ENCODE data around the gene CER1.

DNA sequence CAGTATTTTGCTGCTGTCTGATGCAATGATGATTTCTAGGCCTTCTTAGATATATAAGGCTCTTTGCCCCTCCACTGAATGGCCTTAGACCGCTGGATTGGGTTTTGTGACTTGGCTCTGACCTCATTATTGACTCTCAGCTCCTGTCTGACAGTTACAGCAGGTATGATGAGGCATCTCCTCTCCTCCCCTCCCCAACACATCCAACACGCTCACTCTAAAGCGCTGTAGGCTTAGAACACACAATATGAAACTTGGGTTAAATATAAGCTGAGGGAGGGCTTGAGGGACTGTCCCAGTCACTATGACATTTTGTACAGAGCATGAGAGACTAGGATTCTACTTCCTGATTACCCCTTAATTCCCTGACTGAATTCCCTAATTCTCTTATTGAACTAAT, 18.8 kb upstream of the CER1 start:
- no peak for TF ChIP-seq POLR2A (IDR thresholded peaks at IDR 0.05; ENCODE audit: low read depth, low read length)
- TF ChIP-seq POLR2AphosphoS5 (IDR thresholded peaks at IDR 0.05; ENCODE audit: low read depth, low read length), result no peak
